A549 (cell line): ENCODE data around the gene ZG16. TPM values are rescaled to one million over a fixed set of nuclear protein-coding genes. Genes with fewer than 3 reads are reported as not detected.
A peak's percentile ranks its signal among the peaks of the same experiment; 100 is the strongest.

Experiments used
- ATAC-seq, 2 experiments: fragments of 200-7000 bp in 1 of 2; fragments of >200 bp in 1 of 2; cut with Nextera tagmentation in 1 of 2; cut with Tn5 transposase in 1 of 2; 3 replicates each; pipeline versions ENCODE4 v1.8.0 to v1.9.1; 2018 to 2020; ENCODE audit warnings: mild to moderate bottlenecking in 1 of 2, moderate library complexity in 1 of 2
- CTCF ChIA-PET: fragments of 300-600 bp; sonication (Branson Sonifier 250); formaldehyde crosslinking; extraction: SDS; loops from one replicate; lab custom pipeline; 2021; ENCODE audit warnings: antibody characterized with exemption, inconsistent platforms; lab: Yijun Ruan, JAX
- POLR2A ChIA-PET: fragments of 350-600 bp; formaldehyde crosslinking; extraction: SDS; loops from one replicate; lab custom pipeline; 2021; ENCODE audit warnings: antibody characterized with exemption, inconsistent platforms; lab: Yijun Ruan, JAX
- DNase-seq, 2 experiments: peaks; one replicate each; pipeline versions ENCODE4 v3.0.0 to v3.0.0-alpha.2; 2011 to 2016; ENCODE audit warnings: low read depth in 1 of 2, low spot score in 1 of 2
- FAIRE-seq: peaks from 2 replicates; lab custom pipeline; 2011; peaks lifted over from hg19 to GRCh38; lab: Jason Lieb, UNC
- H3K27ac ChIP-seq, 2 experiments: fragments of >200 bp; sonication (Bioruptor Twin); formaldehyde crosslinking; 3 replicates each; pipeline ENCODE4 v1.5.1; 2016 to 2017
- H3K4me1 ChIP-seq: fragments of >200 bp; sonication (Bioruptor Twin); formaldehyde crosslinking; 3 replicates; pipeline ENCODE4 v1.6.1; 2016
- H3K4me2 ChIP-seq: fragments of >200 bp; sonication (Bioruptor Twin); formaldehyde crosslinking; 3 replicates; pipeline ENCODE4 v1.6.1; 2016
- H3K4me3 ChIP-seq: fragments of >200 bp; sonication (Bioruptor Twin); formaldehyde crosslinking; 3 replicates; pipeline ENCODE4 v1.5.1; 2016
- H3K9me3 ChIP-seq: fragments of >200 bp; sonication (Bioruptor Twin); formaldehyde crosslinking; 3 replicates; pipeline ENCODE4 v1.6.1; 2016
- ATOH8 ChIP-seq: fragments of 250-450 bp; sonication (Bioruptor Pico); IDR thresholded peaks from 2 replicates; pipeline ENCODE4 v1.5.0; 2020; ENCODE audit warnings: low read depth, mild to moderate bottlenecking, moderate library complexity
- CHD2 ChIP-seq: fragments of 150-350 bp; IDR thresholded peaks from 2 replicates; pipeline ENCODE4 v1.6.1; 2014; ENCODE audit warnings: low read length; ENCODE audit not compliant: partially characterized antibody
- EHF ChIP-seq: fragments of 250-450 bp; sonication (Bioruptor Pico); IDR thresholded peaks from 2 replicates; pipeline ENCODE4 v1.5.0; 2020; ENCODE audit warnings: mild to moderate bottlenecking
- EP300 ChIP-seq, 2 experiments: fragments of >200 bp; sonication (Bioruptor Twin); formaldehyde crosslinking; IDR thresholded peaks; 2 replicates in 1 of 2; 3 replicates in 1 of 2; pipeline ENCODE4 v1.6.1; 2016 to 2017
- HES2 ChIP-seq: fragments of >200 bp; sonication (Bioruptor Twin); formaldehyde crosslinking; IDR thresholded peaks from 2 replicates; pipeline ENCODE4 v1.6.1; 2016
- HMGXB4 ChIP-seq: fragments of 250-450 bp; sonication (Bioruptor Pico); IDR thresholded peaks from 2 replicates; pipeline ENCODE4 v1.5.0; 2021; ENCODE audit warnings: mild to moderate bottlenecking, moderate library complexity, borderline replicate concordance
- HOXA7 ChIP-seq: fragments of 250-450 bp; sonication (Bioruptor Pico); IDR thresholded peaks from 2 replicates; pipeline ENCODE4 v1.5.0; 2020; ENCODE audit warnings: mild to moderate bottlenecking, moderate library complexity
- HOXB13 ChIP-seq: fragments of 250-450 bp; sonication (Bioruptor Pico); IDR thresholded peaks from 2 replicates; pipeline ENCODE4 v1.5.0; 2020; ENCODE audit warnings: low read depth, mild to moderate bottlenecking, moderate library complexity
- JUNB ChIP-seq: fragments of >200 bp; sonication (Bioruptor Twin); formaldehyde crosslinking; IDR thresholded peaks from 2 replicates; pipeline ENCODE4 v1.6.1; 2016
- MAFK ChIP-seq: fragments of 450-650 bp; IDR thresholded peaks from 2 replicates; pipeline ENCODE4 v1.6.1; 2014; ENCODE audit not compliant: partially characterized antibody
- MAZ ChIP-seq: fragments of 150-350 bp; IDR thresholded peaks from 2 replicates; pipeline ENCODE4 v1.6.1; 2014; ENCODE audit warnings: antibody characterized with exemption, low read depth, low read length, borderline replicate concordance
- MYC ChIP-seq: IDR thresholded peaks from 2 replicates; pipeline ENCODE4 v1.6.1; 2012; ENCODE audit warnings: mild to moderate bottlenecking, inconsistent platforms, low read length, improper control_type of control experiment, borderline replicate concordance
- RARB ChIP-seq: fragments of 250-450 bp; sonication (Bioruptor Pico); IDR thresholded peaks from 2 replicates; pipeline ENCODE4 v1.8.0; 2021; ENCODE audit warnings: mild to moderate bottlenecking, moderate library complexity
- USF2 ChIP-seq: fragments of 450-650 bp; IDR thresholded peaks from 2 replicates; pipeline ENCODE4 v1.6.1; 2014; ENCODE audit warnings: antibody characterized with exemption
- WGBS: methylation state at CpG from one replicate; pipeline ENCODE4 v1.1.6; 2017; ENCODE audit errors: missing lambda C conversion rate; 5-methylcytosine and 5-hydroxymethylcytosine counted together
- polyA plus RNA-seq, 4 experiments: library from polyadenylated mRNA; depleted of rRNA in 3 of 4; stranded (reverse); fragments of >200 nt; fragmentation: RNase III in 1 of 4; extraction: RNeasy Plus Mini Kit Qiagen cat#74134 plus additional on column Dnase treatment in 1 of 4; gene quantifications; 2 replicates in 3 of 4; 3 replicates in 1 of 4; pipeline ENCODE4 v1.2.3, GENCODE V29; 2011 to 2017
- TF ChIP-seq, protein P1 (sequence below): fragments of 200-600 bp; sonication (generic); IDR thresholded peaks from 2 replicates; pipeline ENCODE4 v1.6.1; 2016; ENCODE audit warnings: antibody characterized with exemption, mild to moderate bottlenecking, moderate library complexity

ZG16 gene
- polyA plus RNA-seq, 2 of the 4 experiments (the other 2 are of a cell fraction), result not detected

GRCh38 chr16:29807426-29808218, 29.6 kb downstream of the ZG16 start (continued):
- TF ChIP-seq ATOH8 (CRISPR knock-in tag) (0 out of 2 replicates have a peak, but pooled peaks have one; percentile 68), RARB (CRISPR knock-in tag) (no peak)

- peak overlapping the region; percentile 98 to 99 for H3K27ac ChIP-seq
- no peaks in the 10 kb centered on the region for H3K9me3 ChIP-seq
- POLR2A ChIA-PET, result interaction anchor here (1.1 to 3.7 kb wide), 6 partner anchors 8 to 91 kb away, joined by 3 to 25 read pairs (median 8); partner anchors contain the start of genes KIF22, MVP, PAGR1 and SEZ6L2
- H3K4me1 ChIP-seq, result peaks cover 52% of the 10 kb centered on the region
- DNase-seq (no peak), FAIRE-seq (no peak), ATAC-seq (no peak)
- peak overlapping the region; percentile 94 for H3K4me2 ChIP-seq
- peak overlapping the region; percentile 90 for H3K4me3 ChIP-seq
- WGBS, result 46% methylated on average over 24 of the region's 25 CpGs
- CTCF ChIA-PET, result interaction anchor here (0.6 to 24.4 kb wide), 29 partner anchors 10 to 233 kb away, joined by 3 to 568 read pairs (median 4); partner anchors contain the start of genes ASPHD1, C16orf92, KIF22 and MVP
- TF ChIP-seq EHF (no peak), MAFK (peak; percentile 87)
- TF ChIP-seq, protein P1, sequence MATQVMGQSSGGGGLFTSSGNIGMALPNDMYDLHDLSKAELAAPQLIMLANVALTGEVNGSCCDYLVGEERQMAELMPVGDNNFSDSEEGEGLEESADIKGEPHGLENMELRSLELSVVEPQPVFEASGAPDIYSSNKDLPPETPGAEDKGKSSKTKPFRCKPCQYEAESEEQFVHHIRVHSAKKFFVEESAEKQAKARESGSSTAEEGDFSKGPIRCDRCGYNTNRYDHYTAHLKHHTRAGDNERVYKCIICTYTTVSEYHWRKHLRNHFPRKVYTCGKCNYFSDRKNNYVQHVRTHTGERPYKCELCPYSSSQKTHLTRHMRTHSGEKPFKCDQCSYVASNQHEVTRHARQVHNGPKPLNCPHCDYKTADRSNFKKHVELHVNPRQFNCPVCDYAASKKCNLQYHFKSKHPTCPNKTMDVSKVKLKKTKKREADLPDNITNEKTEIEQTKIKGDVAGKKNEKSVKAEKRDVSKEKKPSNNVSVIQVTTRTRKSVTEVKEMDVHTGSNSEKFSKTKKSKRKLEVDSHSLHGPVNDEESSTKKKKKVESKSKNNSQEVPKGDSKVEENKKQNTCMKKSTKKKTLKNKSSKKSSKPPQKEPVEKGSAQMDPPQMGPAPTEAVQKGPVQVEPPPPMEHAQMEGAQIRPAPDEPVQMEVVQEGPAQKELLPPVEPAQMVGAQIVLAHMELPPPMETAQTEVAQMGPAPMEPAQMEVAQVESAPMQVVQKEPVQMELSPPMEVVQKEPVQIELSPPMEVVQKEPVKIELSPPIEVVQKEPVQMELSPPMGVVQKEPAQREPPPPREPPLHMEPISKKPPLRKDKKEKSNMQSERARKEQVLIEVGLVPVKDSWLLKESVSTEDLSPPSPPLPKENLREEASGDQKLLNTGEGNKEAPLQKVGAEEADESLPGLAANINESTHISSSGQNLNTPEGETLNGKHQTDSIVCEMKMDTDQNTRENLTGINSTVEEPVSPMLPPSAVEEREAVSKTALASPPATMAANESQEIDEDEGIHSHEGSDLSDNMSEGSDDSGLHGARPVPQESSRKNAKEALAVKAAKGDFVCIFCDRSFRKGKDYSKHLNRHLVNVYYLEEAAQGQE, result no peak
These were observed 30.3 kb downstream of the ZG16 start for GRCh38 chr16:29808219-29808900.

DNA sequence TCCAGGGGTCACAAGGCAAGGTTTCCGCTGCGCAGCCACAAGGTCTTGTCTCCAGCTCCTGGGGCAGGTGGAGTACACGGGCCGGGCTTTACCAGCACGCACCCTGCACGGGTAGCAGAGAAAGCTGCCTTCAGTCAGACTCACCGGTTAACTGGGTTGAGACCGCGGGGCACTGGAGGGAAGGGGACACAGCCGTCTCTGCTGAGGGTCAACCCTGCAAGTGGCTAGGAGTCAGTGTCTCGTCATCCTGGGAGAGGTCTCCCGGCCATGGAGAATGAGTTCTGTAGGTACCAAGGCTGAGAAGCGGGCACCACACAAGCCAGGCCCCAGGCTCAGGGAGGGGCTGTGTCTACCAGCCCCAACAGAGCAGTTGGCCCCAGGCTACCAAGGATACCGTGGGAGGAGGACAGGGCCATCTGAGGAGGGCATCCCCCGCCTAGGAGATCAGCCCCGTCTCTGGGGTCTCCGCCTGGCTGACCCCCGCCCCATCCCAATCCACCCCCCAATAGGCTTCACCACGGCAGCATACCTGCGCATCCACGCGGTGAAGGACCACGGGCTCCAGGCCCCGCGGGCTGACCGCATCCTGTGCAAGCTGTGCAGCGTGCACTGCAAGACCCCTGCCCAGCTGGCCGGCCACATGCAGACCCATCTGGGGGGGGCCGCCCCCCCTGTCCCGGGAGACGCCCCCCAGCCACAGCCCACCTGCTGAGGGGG, 31.1 kb downstream of the ZG16 start:
- peak overlapping the region in 1 of 2 experiments; percentile 98; a peak in 2 of 6 replicates for H3K27ac ChIP-seq
- 86% methylated on average over 14 of the region's 31 CpGs for WGBS
- ATAC-seq, result no peak
- CTCF ChIA-PET, result interaction anchor here (1.0 to 24.4 kb wide), 8 partner anchors 10 to 233 kb away, joined by 3 to 568 read pairs (median 9); partner anchors contain the start of genes KIF22, MVP, PAGR1 and TLCD3B
- peak overlapping the region; percentile 94 for H3K4me2 ChIP-seq
- TF ChIP-seq HMGXB4 (CRISPR knock-in tag) (no peak), CHD2 (no peak), HOXB13 (CRISPR knock-in tag) (no peak), USF2 (no peak), MAZ (no peak), EP300 (IDR thresholded peaks at IDR 0.05) (no peak), HOXA7 (CRISPR knock-in tag) (no peak), JUNB (no peak), MYC (no peak), HES2 (no peak)
- TF ChIP-seq, all 56 proteins: peak for 0
- Histone ChIP-seq H3K9me3 (no peaks in the 10 kb centered on the region), H3K4me3 (no peak overlapping the region; the same call in 2 of the 3 replicates), H3K4me1 (peaks cover 44% of the 10 kb centered on the region)
- DNase-seq (no peak), FAIRE-seq (no peak)
- POLR2A ChIA-PET, result interaction anchor here (3.7 kb wide), 1 partner anchor 19 kb away, joined by 25 read pairs; the partner anchor contains the start of gene KIF22
